Activated CD8-positive, alpha-beta T cell treated with anti-CD3 and anti-CD28 coated beads for 36 hours (primary cell): ENCODE data around the gene CHRM5. TPM values are rescaled to one million over a fixed set of nuclear protein-coding genes. Genes with fewer than 3 reads are reported as not detected.

Source experiments
- ATAC-seq: fragments of 200-7000 bp; cut with Tn5 transposase; one replicate; pipeline ENCODE4 v1.10.0; 2021; ENCODE audit warnings: mild to moderate bottlenecking, moderate library complexity
- CTCF ChIA-PET: fragments of 350-600 bp; sonication (Branson Sonifier 250); formaldehyde crosslinking; loops from one replicate; lab custom pipeline; 2021; ENCODE audit warnings: antibody characterized with exemption; lab: Charles Lee
- POLR2A ChIA-PET: fragments of 350-600 bp; sonication (Branson Sonifier 250); formaldehyde crosslinking; loops from one replicate; lab custom pipeline; 2021; ENCODE audit warnings: antibody characterized with exemption; lab: Charles Lee
- DNase-seq: peaks from one replicate; pipeline ENCODE4 v3.0.0-alpha.2; 2020
- H3K27ac Mint-ChIP-seq: one replicate; pipeline ENCODE4 v1.8.0; 2021; ENCODE audit warnings: mild to moderate bottlenecking, mixed read lengths
- H3K27me3 Mint-ChIP-seq: one replicate; pipeline ENCODE4 v1.8.0; 2021; ENCODE audit warnings: mixed read lengths
- H3K36me3 Mint-ChIP-seq: one replicate; pipeline ENCODE4 v1.8.0; 2021; ENCODE audit warnings: low read depth, mixed read lengths
- H3K4me1 Mint-ChIP-seq: one replicate; pipeline ENCODE4 v1.8.0; 2021; ENCODE audit warnings: low read depth, mixed read lengths
- H3K4me3 Mint-ChIP-seq: one replicate; pipeline ENCODE4 v1.8.0; 2021; ENCODE audit warnings: mild to moderate bottlenecking, moderate library complexity, mixed read lengths
- H3K9me3 Mint-ChIP-seq: one replicate; pipeline ENCODE4 v1.8.0; 2021; ENCODE audit warnings: mixed read lengths
- intact Hi-C: fragments of 100-400 bp; cut with micrococcal nuclease; formaldehyde crosslinking; loops from one replicate; pipeline ENCODE4 v1.10.0; 2022
- total RNA-seq, 2 experiments: library from RNA; stranded (reverse); gene quantifications; one replicate each; pipeline ENCODE4 v1.2.3, GENCODE V29; 2021
- TF ChIP-seq, protein P1 (sequence below): fragments of 200-600 bp; IDR thresholded peaks from one replicate; pipeline ENCODE4 v1.8.0; 2022; ENCODE audit warnings: antibody characterized with exemption, mild to moderate bottlenecking

Gene CHRM5
- total RNA-seq, 2 experiments from 2014 or later = not detected

- ATAC-seq (no peak), DNase-seq (no peak)
- TF ChIP-seq, protein P1, sequence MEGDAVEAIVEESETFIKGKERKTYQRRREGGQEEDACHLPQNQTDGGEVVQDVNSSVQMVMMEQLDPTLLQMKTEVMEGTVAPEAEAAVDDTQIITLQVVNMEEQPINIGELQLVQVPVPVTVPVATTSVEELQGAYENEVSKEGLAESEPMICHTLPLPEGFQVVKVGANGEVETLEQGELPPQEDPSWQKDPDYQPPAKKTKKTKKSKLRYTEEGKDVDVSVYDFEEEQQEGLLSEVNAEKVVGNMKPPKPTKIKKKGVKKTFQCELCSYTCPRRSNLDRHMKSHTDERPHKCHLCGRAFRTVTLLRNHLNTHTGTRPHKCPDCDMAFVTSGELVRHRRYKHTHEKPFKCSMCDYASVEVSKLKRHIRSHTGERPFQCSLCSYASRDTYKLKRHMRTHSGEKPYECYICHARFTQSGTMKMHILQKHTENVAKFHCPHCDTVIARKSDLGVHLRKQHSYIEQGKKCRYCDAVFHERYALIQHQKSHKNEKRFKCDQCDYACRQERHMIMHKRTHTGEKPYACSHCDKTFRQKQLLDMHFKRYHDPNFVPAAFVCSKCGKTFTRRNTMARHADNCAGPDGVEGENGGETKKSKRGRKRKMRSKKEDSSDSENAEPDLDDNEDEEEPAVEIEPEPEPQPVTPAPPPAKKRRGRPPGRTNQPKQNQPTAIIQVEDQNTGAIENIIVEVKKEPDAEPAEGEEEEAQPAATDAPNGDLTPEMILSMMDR = no peak
- Mint-ChIP-seq H3K9me3 (no peaks in the 10 kb centered on the region), H3K4me1 (peaks cover 3% of the 10 kb centered on the region), H3K4me3 (no peak overlapping the region), H3K27ac (no peak overlapping the region), H3K36me3 (no peaks in the 10 kb centered on the region), H3K27me3 (no peaks in the 10 kb centered on the region)
- POLR2A ChIA-PET = no interaction called here
- CTCF ChIA-PET = interaction anchor here (0.8 to 1.2 kb wide), 2 partner anchors 16 to 146 kb away, joined by 3 read pairs; partner anchors contain the start of gene KATNBL1
- intact Hi-C loops = loop anchor here (10.0 kb wide), 2 partner anchors 520 to 860 kb away; partner anchors contain the start of gene GOLGA8B
Observed at GRCh38 chr15:34064438-34064837, 96.1 kb downstream of the CHRM5 start.

DNA sequence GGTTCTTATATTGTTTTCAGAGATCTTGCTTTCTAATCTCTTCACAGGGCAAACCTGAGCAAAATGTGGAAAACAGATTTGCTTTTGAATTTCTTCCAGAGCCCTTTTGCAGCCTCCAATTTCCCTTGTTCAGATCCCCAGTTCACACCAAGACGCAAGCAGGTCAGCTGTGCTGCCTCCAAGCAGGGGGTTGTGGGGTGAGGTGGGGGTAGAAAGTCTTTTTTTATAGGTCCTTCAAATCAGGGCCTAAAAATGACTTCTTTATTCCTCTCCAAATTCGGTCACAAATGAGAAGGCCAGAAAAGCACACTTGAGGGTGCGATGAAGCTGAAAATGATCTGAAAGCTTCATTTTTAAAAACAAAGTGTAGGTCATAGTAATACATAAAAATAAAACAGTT, 97.0 kb downstream of the CHRM5 start:
- CTCF ChIA-PET = interaction anchor here (1.2 to 1.5 kb wide), 3 partner anchors 45 to 145 kb away, joined by 3 to 8 read pairs (median 5); partner anchors contain the start of gene KATNBL1
- ATAC-seq = no peak
- intact Hi-C loops = loop anchor here (10.0 kb wide), 2 partner anchors 520 to 860 kb away; partner anchors contain the start of gene GOLGA8B
- POLR2A ChIA-PET = no interaction called here
- H3K36me3 Mint-ChIP-seq = no peaks in the 10 kb centered on the region
- no peak overlapping the region for H3K27ac Mint-ChIP-seq
- no peak for DNase-seq
- no peaks in the 10 kb centered on the region for H3K27me3 Mint-ChIP-seq
- no peak overlapping the region for H3K4me3 Mint-ChIP-seq
- TF ChIP-seq, protein P1 = no peak
- peaks cover 3% of the 10 kb centered on the region for H3K4me1 Mint-ChIP-seq
- no peaks in the 10 kb centered on the region for H3K9me3 Mint-ChIP-seq

DNA sequence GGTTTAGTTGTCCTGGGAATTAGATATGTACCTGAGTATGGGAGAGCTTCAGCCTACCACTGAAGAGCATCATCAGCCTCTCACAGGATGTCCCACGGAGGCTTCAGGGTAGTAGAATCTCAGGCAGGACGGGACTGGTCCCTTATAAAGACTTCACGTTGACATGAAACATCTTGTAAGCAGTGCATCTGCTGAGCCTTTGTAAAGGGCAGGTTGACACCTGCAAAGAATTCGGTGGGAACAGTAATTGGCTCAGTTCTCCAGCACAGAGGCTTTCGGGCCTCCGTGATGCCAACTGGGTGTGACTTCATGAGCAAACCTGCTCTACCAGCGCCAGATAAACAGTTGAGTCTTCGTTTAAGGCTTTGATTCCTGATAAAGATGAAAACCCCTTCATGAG, 97.6 kb downstream of the CHRM5 start:
- no peaks in the 10 kb centered on the region for H3K36me3 Mint-ChIP-seq
- POLR2A ChIA-PET = no interaction called here

DNA sequence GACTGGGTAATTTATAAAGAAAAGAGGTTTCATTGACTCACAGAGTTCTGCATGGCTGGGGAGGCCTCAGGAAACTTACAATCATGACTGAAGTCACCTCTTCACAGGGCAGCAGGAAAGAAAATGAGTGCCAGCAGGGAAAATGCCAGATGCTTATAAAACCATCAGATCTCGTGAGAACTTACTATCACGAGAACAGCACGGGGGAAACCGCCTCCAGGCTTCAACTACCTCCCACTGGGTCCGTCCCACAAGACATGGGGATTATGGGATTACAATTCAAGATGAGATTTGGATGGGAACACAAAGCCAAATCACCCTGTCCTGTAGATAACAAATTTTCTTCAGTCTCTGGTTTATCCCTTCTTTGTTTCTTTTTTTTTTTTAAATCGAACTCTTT, 101.7 kb downstream of the CHRM5 start:
- H3K27ac Mint-ChIP-seq = no peak overlapping the region
- no peaks in the 10 kb centered on the region for H3K36me3 Mint-ChIP-seq
- TF ChIP-seq, protein P1 = no peak
- CTCF ChIA-PET = no interaction called here
- intact Hi-C loops = no loop called here
- H3K9me3 Mint-ChIP-seq = no peaks in the 10 kb centered on the region
- no peak overlapping the region for H3K4me3 Mint-ChIP-seq
- H3K4me1 Mint-ChIP-seq = no peaks in the 10 kb centered on the region
- H3K27me3 Mint-ChIP-seq = no peaks in the 10 kb centered on the region
- POLR2A ChIA-PET = no interaction called here
- no peak for DNase-seq
- ATAC-seq = no peak

More for the DNA sequence above, 97.6 kb downstream of the CHRM5 start:
- Mint-ChIP-seq H3K9me3 (no peaks in the 10 kb centered on the region), H3K4me3 (no peak overlapping the region), H3K27me3 (no peaks in the 10 kb centered on the region), H3K27ac (no peak overlapping the region), H3K4me1 (peaks cover 3% of the 10 kb centered on the region)
- no peak for ATAC-seq
- TF ChIP-seq, protein P1 = no peak
- intact Hi-C loops = loop anchor here (10.0 kb wide), 2 partner anchors 519 to 859 kb away; partner anchors contain the start of gene GOLGA8B
- CTCF ChIA-PET = interaction anchor here (0.6 to 1.5 kb wide), 4 partner anchors 44 to 523 kb away, joined by 3 to 8 read pairs (median 4); partner anchors contain the start of gene KATNBL1
- DNase-seq = no peak

- ChIA-PET POLR2A (interaction anchor here (1.5 kb wide), 1 partner anchor 9 kb away, joined by 3 read pairs; no protein-coding TSS in a partner anchor), CTCF (no interaction called here)
- Mint-ChIP-seq H3K4me1 (no peaks in the 10 kb centered on the region), H3K27me3 (no peaks in the 10 kb centered on the region), H3K27ac (no peak overlapping the region), H3K36me3 (no peaks in the 10 kb centered on the region), H3K9me3 (no peaks in the 10 kb centered on the region), H3K4me3 (no peak overlapping the region)
- intact Hi-C loops = no loop called here
- ATAC-seq (no peak), DNase-seq (no peak)
- TF ChIP-seq, protein P1 = no peak
Observed at GRCh38 chr15:34076785-34077184, 108.5 kb downstream of the CHRM5 start.
